Activated naive CD8-positive, alpha-beta T cell treated with anti-CD3 and anti-CD28 coated beads, Interleukin-2, amount 50 U/mL, for 24 hours (primary cell): ENCODE data around the gene STPG2.

Experiments used
- ATAC-seq: fragments of 150-1000 bp; cut with Tn5 transposase; one replicate; pipeline ENCODE4 v1.10.0; 2021
- DNase-seq: peaks from one replicate; pipeline ENCODE4 v3.0.0; 2021
- H3K27ac Mint-ChIP-seq: one replicate; pipeline ENCODE4 v1.8.0; 2021; ENCODE audit warnings: mild to moderate bottlenecking, mixed read lengths
- H3K27me3 Mint-ChIP-seq: one replicate; pipeline ENCODE4 v1.8.0; 2021; ENCODE audit warnings: mixed read lengths
- H3K36me3 Mint-ChIP-seq: one replicate; pipeline ENCODE4 v1.8.0; 2021; ENCODE audit warnings: low read depth, mixed read lengths
- H3K4me1 Mint-ChIP-seq: one replicate; pipeline ENCODE4 v1.8.0; 2021; ENCODE audit warnings: mixed read lengths
- H3K4me3 Mint-ChIP-seq: one replicate; pipeline ENCODE4 v1.8.0; 2021; ENCODE audit warnings: mild to moderate bottlenecking, moderate library complexity, mixed read lengths
- H3K9me3 Mint-ChIP-seq: one replicate; pipeline ENCODE4 v1.8.0; 2021; ENCODE audit warnings: mixed read lengths

STPG2 gene

GRCh38 chr4:97867557-97868091, 275.7 kb downstream of the STPG2 start:
- H3K36me3 Mint-ChIP-seq, result no peaks in the 10 kb centered on the region
- no peaks in the 10 kb centered on the region for H3K4me1 Mint-ChIP-seq
- H3K9me3 Mint-ChIP-seq, result peaks cover 5% of the 10 kb centered on the region
- DNase-seq, result no peak
- H3K4me3 Mint-ChIP-seq, result no peak overlapping the region
- H3K27ac Mint-ChIP-seq, result no peak overlapping the region
- no peaks in the 10 kb centered on the region for H3K27me3 Mint-ChIP-seq
- ATAC-seq, result no peak

GRCh38 chr4:97866821-97867556, 276.3 kb downstream of the STPG2 start:
- Mint-ChIP-seq H3K27ac (no peak overlapping the region), H3K36me3 (no peaks in the 10 kb centered on the region), H3K4me1 (no peaks in the 10 kb centered on the region), H3K9me3 (peaks cover 5% of the 10 kb centered on the region), H3K27me3 (no peaks in the 10 kb centered on the region), H3K4me3 (no peak overlapping the region)
- ATAC-seq, result no peak
- DNase-seq, result no peak

- Mint-ChIP-seq H3K4me3 (no peak overlapping the region), H3K27ac (no peak overlapping the region), H3K4me1 (no peaks in the 10 kb centered on the region), H3K9me3 (peaks cover 17% of the 10 kb centered on the region), H3K27me3 (no peaks in the 10 kb centered on the region), H3K36me3 (no peaks in the 10 kb centered on the region)
- no peak for DNase-seq
- no peak for ATAC-seq
Observed at GRCh38 chr4:97851115-97851514, 292.2 kb downstream of the STPG2 start.

GRCh38 chr4:97845758-97846157, 297.5 kb downstream of the STPG2 start:
- no peak overlapping the region for H3K27ac Mint-ChIP-seq
- no peak for DNase-seq
- peaks cover 11% of the 10 kb centered on the region for H3K9me3 Mint-ChIP-seq
- H3K27me3 Mint-ChIP-seq, result no peaks in the 10 kb centered on the region
- no peaks in the 10 kb centered on the region for H3K36me3 Mint-ChIP-seq
- no peak for ATAC-seq
- no peaks in the 10 kb centered on the region for H3K4me1 Mint-ChIP-seq
- H3K4me3 Mint-ChIP-seq, result no peak overlapping the region

DNA sequence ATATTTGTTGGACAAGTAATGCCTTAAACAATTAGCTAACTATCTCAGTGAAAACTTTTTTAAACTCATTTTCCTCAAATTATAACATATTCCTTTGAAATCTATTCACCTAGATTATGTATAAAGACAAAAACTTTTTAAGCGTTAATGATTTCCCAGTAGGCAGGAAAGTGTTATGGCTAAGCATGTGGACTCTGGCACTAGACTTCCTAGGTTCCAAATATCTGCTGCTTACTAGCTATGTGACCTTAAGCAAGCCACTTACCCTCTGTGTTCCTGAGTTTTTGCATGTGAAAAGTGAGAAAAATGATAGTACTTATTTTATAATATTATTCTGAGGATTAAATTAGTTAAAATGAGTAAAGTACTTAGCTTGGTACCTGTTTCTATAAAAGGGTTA, 301.8 kb downstream of the STPG2 start:
- H3K36me3 Mint-ChIP-seq, result no peaks in the 10 kb centered on the region
- DNase-seq (no peak), ATAC-seq (no peak)
- H3K4me1 Mint-ChIP-seq, result no peaks in the 10 kb centered on the region
- no peak overlapping the region for H3K27ac Mint-ChIP-seq
- H3K4me3 Mint-ChIP-seq, result no peak overlapping the region
- H3K9me3 Mint-ChIP-seq, result peaks cover 8% of the 10 kb centered on the region
- H3K27me3 Mint-ChIP-seq, result no peaks in the 10 kb centered on the region

GRCh38 chr4:97836662-97837061, 306.6 kb downstream of the STPG2 start:
- ATAC-seq, result no peak
- Mint-ChIP-seq H3K27ac (no peak overlapping the region), H3K9me3 (peaks cover 4% of the 10 kb centered on the region), H3K36me3 (no peaks in the 10 kb centered on the region), H3K27me3 (no peaks in the 10 kb centered on the region), H3K4me1 (no peaks in the 10 kb centered on the region), H3K4me3 (no peak overlapping the region)
- DNase-seq, result no peak

DNA sequence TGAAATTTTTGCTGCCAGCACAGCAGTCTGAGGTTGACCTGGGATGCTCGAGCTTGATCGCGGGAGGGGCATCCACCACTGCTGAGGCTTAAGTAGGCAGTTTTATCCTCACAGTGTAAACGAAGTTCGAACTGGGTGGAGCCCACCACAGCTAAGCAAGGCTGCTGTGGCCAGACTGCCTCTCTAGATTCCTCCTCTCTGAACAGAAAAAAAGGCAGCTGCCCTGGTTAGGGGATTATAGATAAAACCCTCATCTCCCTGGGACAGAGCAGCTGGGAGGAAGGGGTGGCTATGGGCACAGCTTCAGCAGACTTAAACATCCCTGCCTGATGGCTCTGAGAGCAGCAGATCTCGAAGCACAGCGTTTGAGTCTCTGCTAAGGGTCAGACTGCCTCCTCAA, 314.6 kb downstream of the STPG2 start:
- ATAC-seq (no peak), DNase-seq (no peak)
- Mint-ChIP-seq H3K9me3 (peaks cover 17% of the 10 kb centered on the region), H3K36me3 (no peaks in the 10 kb centered on the region), H3K4me3 (no peak overlapping the region), H3K27me3 (no peaks in the 10 kb centered on the region), H3K27ac (no peak overlapping the region), H3K4me1 (no peaks in the 10 kb centered on the region)

DNA sequence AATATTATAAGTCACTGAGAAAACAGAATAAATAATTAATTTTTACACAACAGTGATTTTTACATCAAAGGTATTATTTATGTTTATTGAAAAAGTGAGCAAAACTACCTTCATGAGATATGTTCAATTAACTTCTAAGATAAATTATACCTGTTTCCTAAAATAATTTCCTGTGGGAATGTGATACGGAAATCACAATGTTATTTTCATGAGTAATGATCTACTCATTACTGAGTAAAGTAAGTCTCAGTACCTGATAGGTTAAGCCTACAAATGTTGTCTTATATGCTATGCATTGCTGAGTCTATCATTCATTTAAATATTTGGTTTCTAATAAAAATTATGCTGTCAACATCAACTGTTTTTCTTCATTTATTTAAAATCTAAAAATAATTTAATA, 324.0 kb downstream of the STPG2 start:
- H3K27me3 Mint-ChIP-seq, result no peaks in the 10 kb centered on the region
- peaks cover 8% of the 10 kb centered on the region for H3K9me3 Mint-ChIP-seq
- H3K4me1 Mint-ChIP-seq, result no peaks in the 10 kb centered on the region
- no peak overlapping the region for H3K4me3 Mint-ChIP-seq
- DNase-seq (no peak), ATAC-seq (no peak)
- H3K36me3 Mint-ChIP-seq, result no peaks in the 10 kb centered on the region
- H3K27ac Mint-ChIP-seq, result no peak overlapping the region

DNA sequence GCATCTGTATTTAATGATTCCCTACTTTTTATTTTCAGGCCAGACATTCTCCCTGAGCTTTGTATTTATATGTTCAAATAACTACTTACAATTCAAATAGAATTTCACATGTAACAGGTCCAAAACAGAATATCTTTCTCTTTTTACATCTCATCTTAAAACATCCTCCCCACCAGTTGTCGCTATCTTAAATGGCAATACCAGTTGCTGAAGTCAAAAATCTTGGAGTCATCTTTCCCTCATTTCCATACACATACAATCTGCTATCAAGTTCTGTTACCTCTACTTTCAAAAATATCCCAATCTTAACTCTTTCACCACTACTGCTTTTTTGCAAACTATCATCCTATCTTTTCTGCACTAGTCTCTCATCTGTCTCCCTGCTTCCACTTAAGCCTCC, 330.5 kb downstream of the STPG2 start:
- no peak for DNase-seq
- Mint-ChIP-seq H3K4me1 (no peaks in the 10 kb centered on the region), H3K27me3 (no peaks in the 10 kb centered on the region), H3K9me3 (peaks cover 8% of the 10 kb centered on the region), H3K4me3 (no peak overlapping the region), H3K36me3 (no peaks in the 10 kb centered on the region), H3K27ac (no peak overlapping the region)
- no peak for ATAC-seq

DNA sequence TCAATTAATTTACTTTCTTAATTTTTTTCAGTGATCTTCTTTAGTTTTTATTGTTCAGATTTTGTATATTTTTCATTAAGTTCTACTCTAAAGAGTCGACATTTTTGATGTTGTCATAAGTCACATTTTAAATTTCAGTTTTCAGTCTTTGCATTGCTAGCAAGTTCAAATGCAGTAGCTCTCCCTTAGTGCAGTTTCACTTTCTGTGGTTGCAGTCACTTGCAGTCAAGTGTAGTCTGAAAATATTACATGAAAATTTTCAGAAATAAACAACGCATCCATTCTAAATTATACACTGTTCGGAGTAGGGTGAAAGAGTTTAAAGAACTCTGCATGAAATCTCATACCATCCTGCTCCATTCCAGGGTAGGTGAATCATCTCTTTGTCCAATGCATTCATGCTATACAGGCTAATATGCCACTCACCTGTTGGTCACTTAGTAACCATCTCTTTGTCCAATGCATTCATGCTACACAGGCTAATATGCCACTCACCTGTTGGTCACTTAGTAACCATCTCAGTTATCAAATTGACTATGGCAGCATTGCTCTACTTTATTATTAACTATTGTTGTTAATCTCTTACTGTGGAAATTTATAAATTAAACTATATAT, 356.9 kb downstream of the STPG2 start:
- Mint-ChIP-seq H3K36me3 (no peaks in the 10 kb centered on the region), H3K27me3 (no peaks in the 10 kb centered on the region), H3K4me3 (no peak overlapping the region), H3K4me1 (no peaks in the 10 kb centered on the region), H3K9me3 (peaks cover 12% of the 10 kb centered on the region), H3K27ac (no peak overlapping the region)
- ATAC-seq, result no peak
- DNase-seq, result no peak

DNA sequence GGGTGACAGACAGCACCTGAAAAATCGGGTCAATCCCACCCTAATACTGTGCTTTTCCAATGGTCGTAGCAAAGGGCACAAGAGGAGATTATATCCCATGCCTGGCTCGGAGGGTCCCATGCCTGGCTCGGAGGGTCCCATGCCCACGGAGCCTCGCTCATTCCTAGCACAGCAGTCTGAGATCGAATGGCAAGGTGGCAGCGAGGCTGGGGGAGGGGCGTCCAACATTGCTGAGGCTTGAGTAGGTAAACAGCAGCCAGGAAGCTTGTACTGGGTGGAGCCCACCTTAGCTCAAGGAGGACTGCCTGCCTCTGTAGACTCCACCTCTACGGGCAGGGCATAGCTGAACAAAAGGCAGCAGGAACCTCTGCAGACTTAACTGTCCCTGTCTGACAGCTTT, 365.1 kb downstream of the STPG2 start:
- no peak overlapping the region for H3K4me3 Mint-ChIP-seq
- H3K36me3 Mint-ChIP-seq, result no peaks in the 10 kb centered on the region
- ATAC-seq (no peak), DNase-seq (no peak)
- H3K4me1 Mint-ChIP-seq, result no peaks in the 10 kb centered on the region
- H3K27ac Mint-ChIP-seq, result no peak overlapping the region
- H3K9me3 Mint-ChIP-seq, result peaks cover 9% of the 10 kb centered on the region
- H3K27me3 Mint-ChIP-seq, result no peaks in the 10 kb centered on the region

GRCh38 chr4:97774347-97774989, 368.8 kb downstream of the STPG2 start:
- Mint-ChIP-seq H3K27ac (no peak overlapping the region), H3K4me1 (no peaks in the 10 kb centered on the region), H3K27me3 (no peaks in the 10 kb centered on the region), H3K9me3 (peaks cover 9% of the 10 kb centered on the region), H3K4me3 (no peak overlapping the region), H3K36me3 (no peaks in the 10 kb centered on the region)
- no peak for ATAC-seq
- DNase-seq, result no peak

DNA sequence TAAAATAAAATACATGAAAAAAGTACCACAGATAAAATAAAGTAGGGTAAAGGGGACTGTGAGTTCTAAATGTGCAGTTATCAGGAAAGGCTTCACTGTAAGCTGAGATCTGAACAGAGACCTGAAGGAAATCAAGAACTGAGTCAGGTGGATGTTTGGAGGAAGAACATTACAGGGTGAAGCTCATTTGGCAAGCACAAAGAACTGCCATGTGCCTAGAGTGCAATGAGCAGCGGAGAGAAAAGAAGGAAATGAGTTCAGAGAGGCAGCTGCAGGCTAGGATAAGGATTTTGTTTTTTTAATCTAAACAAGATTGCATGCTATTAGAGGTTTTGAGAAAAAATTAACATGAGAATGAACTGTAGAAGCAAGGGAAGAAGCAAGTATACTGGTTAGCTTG, 373.1 kb downstream of the STPG2 start:
- Mint-ChIP-seq H3K9me3 (peaks cover 3% of the 10 kb centered on the region), H3K4me1 (no peaks in the 10 kb centered on the region), H3K4me3 (no peak overlapping the region), H3K36me3 (no peaks in the 10 kb centered on the region), H3K27me3 (no peaks in the 10 kb centered on the region), H3K27ac (no peak overlapping the region)
- ATAC-seq (no peak), DNase-seq (no peak)

DNA sequence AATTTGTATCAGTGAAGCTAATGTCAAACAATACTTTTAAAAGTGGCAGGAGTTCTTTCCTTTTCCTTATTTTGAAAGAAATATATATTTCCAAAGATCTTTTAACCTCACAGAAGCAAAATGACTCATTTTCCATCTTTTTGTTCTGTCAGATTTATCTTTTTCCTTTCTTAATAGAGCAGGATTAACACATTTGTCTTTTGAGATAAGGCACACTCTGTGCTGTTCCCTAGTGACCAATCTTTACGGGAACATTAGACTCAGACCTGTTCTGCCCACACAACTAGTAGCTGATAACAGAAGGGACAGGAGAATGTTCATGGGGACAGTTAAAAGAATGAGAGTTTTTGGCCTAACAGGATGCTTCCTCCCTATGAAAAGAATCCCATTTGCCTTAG, 381.2 kb downstream of the STPG2 start:
- DNase-seq (no peak), ATAC-seq (no peak)
- no peaks in the 10 kb centered on the region for H3K9me3 Mint-ChIP-seq
- no peak overlapping the region for H3K4me3 Mint-ChIP-seq
- H3K4me1 Mint-ChIP-seq, result no peaks in the 10 kb centered on the region
- no peaks in the 10 kb centered on the region for H3K36me3 Mint-ChIP-seq
- H3K27me3 Mint-ChIP-seq, result no peaks in the 10 kb centered on the region
- H3K27ac Mint-ChIP-seq, result no peak overlapping the region

DNA sequence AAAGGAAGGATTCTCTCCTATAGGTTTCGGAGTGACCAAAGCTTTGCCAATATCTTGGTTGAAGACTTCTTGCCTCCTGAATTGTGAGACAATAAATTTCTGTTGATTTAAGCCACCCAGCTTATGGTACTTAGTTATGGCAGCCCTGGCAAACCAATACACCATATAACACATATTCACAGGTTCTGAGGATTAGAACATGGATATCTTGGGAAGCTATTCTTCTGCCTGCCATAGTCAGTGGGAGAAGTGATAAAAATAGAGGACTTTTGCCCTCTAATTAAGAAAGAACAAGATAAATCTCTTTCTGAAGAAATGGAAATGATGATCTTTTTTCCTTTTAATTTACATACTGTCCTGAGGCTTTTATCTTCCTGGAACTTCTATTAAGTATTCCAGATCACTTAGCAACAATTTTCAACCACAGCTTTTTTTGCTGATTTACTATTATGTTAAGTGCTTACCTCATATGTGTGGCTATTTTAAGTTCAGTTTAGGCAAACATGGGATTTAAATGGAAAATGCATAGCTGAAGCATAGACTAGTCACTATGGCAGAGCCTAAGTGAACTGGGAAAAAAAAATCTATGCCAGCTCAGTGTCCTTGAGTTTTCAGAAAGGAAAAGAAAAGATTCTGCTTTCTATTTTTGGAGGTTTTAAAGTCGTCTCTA, 381.7 kb downstream of the STPG2 start:
- DNase-seq (no peak), ATAC-seq (no peak)
- Mint-ChIP-seq H3K4me3 (no peak overlapping the region), H3K4me1 (no peaks in the 10 kb centered on the region), H3K27me3 (no peaks in the 10 kb centered on the region), H3K36me3 (no peaks in the 10 kb centered on the region), H3K9me3 (no peaks in the 10 kb centered on the region), H3K27ac (no peak overlapping the region)
